ENCODE results near the gene SIGLEC7.

SIGLEC7 gene

DNA sequence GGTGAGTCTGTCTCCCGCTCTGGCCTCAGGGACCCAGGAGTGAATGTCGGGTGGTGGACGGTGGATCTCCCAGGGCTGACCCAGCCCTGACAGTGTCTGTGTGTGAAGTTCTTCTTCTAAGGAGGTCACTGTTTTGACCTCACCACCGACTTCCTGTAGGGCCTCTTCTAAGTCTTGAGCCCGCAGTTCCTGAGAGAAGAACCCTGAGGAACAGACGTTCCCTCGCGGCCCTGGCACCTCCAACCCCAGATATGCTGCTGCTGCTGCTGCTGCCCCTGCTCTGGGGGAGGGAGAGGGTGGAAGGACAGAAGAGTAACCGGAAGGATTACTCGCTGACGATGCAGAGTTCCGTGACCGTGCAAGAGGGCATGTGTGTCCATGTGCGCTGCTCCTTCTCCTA, at the start of gene SIGLEC7:
Gene SIGLEC7, plus strand, starts transcription at position 183 of the 400 bp plus-strand sequence. Its CDS starts 69 bp downstream, at position 252.
- DNase-seq: no peak

DNA sequence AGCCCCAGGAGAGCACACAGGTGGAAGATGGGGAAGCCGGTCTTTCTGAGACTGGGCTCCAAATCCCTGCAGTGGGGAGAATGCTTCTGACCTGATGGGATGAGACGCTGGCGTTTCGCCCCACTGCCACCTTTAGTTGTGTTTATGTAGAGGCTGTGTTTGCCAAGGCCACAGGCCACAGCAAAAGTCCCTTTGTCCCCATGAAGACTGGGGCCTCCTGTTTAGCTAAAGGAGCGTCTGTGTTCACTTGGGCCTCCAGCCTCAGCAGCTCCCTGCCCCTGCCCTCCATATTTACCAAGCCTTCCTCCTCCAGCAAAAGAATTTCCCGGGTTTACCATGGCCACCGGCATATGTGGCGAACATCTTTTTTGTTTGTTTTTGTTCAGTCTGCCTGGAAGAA, 49.0 kb upstream of the SIGLEC7 start:
- DNase-seq: no peak

DNA sequence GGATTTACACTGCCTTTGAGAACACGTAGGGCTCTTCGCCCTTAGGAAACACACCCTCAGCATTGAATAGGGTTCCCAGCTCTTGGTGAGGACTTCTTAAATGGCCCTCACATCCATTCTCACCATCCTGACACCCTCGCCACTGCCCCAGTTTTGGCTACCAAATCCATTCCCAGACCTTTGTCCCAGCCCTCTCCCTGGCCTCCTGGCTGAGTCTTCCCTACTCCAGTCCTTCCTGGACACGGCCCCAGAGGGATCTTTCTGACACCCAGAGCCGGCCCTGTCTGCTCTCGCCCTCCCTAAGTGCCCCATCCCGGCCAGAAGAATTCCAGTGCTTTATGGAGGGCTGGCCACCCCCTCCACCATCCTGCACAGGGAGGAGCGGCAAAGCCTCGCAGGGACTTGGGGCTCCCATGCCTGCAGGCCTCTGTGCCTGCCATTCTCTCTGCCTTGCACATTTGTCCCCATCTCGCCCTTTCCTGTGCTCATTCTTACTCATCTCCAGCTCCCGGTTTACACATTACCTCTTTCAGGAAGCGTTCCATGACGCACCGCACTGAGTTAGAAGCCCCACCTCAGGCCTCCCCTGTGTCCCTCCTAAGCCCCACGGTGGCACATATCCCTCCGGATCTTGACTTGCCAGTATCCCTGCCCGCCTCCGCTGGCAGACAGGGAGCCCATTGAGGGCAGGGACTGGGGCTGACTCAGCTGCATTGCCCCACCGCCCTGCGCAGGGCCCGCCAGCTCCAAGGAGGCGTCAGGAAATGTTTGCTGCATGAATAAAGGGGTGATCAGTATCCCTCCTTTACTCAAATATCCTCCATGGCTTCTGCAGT, 48.4 kb upstream of the SIGLEC7 start:
- DNase-seq: no peak

DNA sequence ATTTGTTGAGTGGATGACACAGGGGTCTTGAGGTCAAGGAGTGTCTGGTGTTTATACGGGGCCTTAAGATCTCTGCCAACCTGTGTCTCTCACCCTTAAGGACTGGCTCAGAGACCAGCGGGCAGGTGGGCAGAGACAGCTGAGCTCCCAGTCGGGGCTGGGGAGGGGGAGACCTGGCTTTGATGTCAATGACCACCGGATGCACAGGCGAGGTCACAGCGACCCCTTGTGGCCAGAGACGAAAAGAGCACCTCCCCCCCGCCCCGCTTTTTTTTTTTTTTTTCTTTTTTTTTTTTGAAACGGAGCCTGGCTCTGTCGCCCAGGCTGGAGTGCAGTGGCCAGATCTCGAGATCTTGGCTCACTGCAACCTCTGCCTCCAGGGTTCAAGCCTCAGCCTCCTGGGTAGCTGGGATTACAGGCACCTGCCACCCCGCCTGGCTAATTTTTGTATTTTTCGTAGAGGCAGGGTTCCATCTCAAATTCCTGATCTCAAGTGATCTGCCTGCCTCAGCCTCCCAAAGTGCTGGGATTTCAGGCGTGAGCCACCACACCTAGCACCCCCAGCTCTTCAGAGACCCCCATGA, 47.3 kb upstream of the SIGLEC7 start:
- peak; percentile 20 to 75 for DNase-seq

DNA sequence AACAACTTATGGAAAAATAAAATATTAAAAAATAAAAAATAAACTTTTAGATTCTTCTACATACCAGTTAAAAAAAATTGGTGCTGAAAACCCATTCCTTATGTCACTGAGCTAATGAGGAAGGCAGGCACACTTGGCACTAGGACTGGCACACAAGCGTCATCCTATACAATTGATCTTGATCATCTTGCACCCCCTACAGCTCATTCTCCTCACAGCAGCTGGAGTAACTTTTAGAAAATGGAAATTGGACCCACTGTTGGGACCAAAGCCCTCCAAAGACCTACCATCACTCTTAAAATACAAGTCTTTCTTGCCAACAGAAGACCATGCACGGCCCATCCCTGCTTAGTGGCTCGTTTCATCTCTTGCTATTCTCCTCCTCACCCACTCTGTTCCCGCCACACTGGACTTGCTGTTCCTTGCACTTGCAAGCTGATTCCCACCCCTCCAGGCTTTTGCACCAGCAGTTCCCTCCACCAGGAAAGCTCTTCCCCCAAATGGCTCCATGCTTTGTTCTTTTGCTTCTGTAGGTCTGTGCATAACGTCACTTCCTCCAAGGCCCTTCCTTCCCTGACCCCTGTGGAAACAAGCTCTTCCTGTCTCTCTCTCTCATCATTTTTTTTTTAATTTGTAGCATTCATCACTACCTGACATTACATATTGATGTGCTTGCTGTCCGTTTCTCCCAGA, 45.5 kb upstream of the SIGLEC7 start:
- DNase-seq: peak in 1 of 2 experiments; percentile 52

DNA sequence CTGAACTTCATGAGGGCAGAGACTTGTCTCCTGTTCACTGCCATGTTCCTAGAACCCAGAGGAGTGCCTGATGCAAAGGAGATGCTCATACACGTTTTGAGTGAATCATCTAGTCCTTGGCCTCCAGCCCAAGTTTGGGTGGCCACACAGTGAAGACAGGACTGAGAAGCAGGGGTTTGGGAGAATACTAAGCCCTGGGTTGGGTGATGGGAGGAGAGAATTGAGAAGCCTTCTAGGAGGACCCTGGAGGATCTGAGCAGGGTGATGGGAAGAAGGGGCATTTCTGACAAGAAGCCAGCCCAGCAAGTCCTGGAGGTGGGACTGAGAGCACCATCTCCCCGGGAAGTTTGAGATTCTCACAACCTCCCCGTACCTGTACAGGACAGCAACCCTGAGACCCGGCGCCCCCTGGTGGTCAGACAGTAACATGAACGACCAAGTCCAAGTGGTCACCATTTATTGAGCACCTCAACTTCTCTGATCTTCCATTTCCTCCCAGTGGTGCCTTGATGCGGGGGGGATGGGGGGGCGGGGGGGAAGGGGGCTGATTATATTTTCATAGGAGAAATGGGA, 44.8 kb upstream of the SIGLEC7 start:
- peak; percentile 25 to 81 for DNase-seq

DNA sequence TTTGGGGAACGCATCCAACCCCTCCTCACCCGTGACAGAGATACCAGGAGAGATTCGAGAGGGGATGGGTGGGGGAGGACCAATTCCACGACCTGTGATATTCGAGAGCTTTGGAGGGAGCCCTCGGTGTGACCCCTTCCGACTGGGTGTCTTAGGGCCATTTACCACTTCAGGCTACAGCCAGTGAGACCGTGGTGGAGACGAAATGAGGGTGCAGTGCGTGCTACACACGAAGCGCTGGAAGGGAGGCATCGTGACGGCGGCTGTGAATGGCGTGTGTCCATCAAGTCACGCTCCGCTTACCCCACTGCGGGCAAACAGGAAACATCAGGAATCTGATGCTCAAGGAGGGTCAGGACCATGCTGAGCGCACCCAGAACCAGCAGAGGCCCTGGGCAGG, 44.3 kb upstream of the SIGLEC7 start:
- no peak for DNase-seq

DNA sequence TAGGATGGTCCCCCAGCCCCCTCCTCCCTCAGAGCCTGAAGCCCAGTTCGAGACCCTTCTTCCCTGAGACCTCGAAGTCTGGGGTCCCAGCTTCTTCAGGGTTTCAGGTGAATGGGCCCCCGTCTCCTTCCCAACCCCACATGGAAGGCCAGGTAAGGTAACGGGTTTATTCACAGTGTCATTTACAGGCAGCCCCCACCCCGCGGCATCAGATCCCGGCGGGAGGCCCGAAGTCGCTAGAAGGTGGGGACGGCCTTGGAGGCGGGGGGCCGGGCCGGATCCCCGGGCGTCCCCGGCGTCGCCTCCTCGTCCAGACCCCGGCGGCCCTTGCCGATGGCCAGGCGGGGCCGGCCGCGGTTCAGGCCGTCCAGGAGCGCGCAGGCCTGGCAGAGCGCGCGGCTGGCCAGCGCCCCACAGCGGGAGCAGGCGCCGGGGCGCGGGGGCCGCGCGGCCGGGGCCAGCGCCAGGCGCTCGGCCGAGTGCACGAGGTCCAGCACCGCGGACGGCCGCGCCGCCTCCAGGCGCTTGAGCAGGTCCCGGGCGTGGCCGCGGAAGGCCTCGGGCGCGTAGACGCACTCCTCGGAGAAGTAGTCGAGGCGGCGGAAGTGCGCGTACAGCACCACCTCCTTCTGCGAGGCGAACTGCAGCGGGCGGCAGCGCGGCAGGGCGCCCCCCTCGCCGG, 43.6 kb upstream of the SIGLEC7 start:
- DNase-seq: no peak

DNA sequence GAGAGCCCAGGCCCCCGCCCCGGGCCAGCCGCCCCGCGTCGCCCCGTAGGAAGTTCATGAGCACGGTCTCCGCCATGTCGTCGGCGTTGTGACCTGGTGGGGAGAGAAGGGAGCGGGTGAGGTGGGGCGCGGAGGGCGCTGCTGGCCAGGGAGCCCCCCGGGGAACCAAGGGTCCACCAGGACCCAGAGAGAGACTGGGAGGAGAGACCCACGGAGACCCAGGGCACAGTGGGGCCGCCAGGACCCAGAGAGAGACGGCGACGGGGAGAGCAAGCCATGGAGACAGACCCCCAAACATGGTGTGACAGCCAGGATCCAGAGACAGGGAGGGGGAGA, 43.1 kb upstream of the SIGLEC7 start:
- DNase-seq: no peak

DNA sequence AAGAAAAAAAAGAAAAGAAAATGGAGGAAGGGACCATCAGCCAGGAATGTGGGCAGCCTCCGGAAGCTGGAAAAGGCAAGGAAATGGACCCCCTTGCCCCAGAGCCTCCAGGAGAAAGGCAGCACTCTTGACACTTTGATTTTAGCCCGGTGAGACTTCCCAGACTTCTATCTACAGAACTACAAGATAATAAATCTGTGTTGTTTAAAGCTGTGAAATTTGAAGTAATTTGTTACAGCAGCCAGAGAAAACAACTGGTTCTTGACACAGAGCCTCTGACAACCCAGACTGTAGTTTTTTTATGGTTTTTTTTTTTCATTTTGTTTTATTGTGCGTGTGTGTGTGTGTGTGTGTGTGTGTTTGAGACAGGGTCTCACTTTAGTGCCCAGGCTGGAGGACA, 41.5 kb upstream of the SIGLEC7 start:
- no peak for DNase-seq

DNA sequence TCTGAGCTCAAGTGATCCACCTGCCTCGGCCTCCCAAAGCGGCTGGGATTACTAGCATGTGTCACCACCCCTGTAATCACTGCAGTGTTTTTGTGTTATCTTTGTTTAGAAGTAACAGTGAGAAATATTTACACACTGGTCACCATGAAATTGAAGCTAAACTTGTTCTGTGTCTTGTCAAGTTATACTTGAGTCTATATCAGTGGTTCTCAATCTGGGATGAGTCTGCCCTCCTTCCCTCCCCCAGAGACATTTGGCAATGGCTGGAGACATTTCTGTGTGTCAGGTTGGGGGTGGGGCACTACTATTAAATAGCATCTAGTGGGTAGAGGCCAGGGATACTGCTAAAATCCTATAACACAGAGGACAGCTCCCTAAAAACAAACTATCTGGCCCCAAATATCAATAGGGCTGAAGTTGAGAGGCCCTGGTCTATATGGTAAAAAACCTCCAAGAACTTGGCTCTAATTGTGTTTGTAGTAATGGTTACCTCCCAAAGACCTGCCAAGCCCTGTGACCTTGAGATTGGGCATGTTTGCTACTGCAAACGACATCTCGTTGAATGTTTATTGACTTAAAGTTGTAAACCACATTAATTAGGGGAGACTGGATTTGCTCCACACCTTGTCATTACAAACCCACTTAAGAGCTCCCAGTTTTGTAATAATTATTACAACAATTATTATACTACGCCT, 40.8 kb upstream of the SIGLEC7 start:
- no peak for DNase-seq

DNA sequence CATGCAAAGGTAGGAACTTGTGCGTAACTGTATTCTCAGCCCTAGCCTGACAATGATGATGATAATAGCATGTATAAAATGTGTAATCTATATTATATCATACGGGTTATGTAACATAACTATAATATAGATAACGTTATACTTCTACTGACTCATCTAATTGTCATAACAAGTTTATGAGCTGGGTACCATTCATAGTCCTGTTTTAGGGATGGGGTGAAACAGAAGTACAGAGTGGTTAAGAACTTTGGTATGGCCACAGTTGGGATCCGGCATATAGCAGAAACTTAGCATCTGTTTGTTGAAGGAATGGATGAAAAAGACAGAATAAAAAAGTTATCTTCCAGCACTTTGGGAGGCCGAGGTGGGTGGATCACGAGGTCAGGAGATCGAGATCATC, 39.1 kb upstream of the SIGLEC7 start:
- no peak for DNase-seq

DNA sequence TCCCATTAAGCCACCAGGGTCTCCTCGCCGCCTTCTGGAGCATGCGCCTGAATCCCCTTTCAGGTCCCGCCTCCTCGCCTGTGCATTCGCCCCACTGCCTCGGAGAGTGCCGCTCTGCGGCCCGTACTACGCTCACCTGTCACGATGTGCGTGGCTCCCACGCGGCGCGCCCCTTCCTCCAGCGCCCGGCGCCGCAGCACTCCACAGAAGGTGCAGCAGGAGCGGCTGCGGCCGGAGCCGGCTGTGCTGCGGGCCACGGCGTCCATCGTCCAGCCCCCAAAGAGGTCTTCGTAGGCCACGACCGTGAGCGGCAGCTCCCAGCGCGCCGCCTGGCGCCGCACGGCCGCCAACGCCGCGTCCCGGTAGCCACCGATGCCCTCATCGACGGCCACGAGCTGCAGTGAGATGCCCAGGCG, 38.2 kb upstream of the SIGLEC7 start:
- no peak for DNase-seq

DNA sequence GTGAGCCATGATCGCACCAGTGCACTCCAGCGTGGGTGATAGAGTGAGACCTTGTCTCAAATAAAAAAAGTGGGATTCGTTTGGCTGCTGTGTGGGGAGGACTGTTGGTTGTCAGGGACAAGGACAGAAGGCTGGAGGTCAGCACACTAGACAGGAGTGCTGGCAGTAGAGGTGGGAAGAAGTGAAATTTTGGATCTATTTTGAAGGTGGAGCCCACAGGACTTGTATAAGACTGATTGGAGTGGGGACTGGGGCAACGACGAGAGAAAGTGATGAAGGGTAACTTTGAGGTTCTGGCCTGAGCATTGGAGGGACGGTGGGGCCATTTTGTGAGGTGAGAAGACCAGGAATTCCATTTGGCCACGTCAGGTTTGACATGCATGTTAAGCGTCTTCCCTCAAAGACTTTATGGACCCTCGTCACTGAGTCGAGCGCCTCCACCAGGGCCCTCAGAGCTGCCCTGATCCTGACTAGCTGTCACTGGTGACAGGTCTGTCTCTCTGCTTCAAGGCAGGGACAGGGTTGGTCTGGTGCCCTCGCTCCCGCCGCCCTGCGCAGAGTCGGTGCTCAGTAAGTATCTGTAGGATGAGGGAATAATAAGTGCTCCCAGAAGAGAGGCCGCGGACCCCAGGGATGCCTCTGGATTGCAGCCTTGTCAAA, 34.6 kb upstream of the SIGLEC7 start:
- DNase-seq: peak; percentile 49 to 54

DNA sequence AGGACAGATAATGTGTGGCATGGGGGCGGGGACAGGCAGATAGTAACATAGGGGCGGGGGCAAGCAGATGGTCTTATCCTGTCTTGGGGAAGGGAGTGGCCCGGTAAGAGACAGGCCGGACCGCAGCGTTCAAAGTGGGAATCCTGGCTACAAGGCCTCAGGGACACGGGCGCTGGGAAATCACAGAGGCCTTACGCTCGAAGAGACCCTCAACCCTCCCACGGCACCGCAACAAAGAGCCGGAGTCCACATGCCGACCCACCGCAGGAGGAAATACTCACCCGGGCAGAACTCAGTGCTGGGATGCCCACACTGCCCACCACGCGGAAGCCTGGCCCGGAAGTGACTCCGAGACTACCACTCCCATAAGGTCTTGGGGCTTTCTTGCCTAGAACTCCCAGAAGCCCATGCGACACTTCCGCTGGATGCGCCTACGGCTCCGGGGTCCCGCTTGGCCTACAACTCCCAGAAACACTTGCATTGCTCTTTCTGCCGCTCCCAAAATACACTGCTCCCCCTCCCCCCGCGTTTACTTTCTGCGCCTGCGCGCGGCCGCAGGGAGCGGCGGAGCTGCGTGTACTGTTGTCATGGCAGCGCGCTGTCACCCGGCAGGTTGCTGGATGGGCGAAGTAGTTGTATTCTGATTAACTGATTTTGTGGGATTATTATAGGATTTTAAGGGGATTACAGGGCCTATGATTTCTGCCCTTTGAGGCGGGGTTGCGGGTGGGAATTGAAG, 33.9 kb upstream of the SIGLEC7 start, which contains the start of gene CTU1:
Gene CTU1, minus strand, starts transcription at position 344 of the 739 bp plus-strand sequence. CDS start 3,840 bp downstream, outside the sequence.
- peak; percentile 100 for DNase-seq

DNA sequence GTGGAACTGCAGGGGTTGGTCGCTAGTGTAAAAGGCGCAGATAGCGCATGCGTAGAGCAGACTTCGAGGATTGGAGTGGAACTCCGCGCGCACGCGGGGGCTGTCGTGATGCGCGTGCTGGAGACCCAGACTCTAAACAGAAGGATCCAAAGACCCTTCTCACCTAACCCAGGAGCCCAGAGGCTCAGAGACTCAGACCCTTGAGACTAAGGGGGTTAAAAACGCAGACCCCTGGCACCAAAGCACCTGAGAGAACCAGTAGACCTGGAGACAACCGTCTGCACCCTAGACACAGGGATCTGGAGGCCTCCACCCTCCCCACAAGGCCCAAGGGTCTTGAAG, 33.3 kb upstream of the SIGLEC7 start:
- peak in 1 of 2 experiments; percentile 92 for DNase-seq

DNA sequence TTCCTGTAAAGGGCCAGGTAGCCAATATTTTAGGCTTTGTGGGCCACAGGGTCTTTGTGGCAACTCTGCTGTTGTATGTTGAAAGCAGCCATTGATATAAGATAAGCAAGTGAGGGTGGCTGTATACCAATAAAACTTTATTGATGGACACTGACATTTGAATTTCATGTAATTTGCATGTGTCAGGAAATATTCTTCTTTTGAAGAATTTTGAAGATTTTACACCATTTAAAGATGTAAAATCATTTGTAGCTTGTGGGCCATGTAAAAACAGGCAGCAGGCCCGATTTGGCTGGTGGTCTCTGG, 31.5 kb upstream of the SIGLEC7 start:
- DNase-seq: no peak

DNA sequence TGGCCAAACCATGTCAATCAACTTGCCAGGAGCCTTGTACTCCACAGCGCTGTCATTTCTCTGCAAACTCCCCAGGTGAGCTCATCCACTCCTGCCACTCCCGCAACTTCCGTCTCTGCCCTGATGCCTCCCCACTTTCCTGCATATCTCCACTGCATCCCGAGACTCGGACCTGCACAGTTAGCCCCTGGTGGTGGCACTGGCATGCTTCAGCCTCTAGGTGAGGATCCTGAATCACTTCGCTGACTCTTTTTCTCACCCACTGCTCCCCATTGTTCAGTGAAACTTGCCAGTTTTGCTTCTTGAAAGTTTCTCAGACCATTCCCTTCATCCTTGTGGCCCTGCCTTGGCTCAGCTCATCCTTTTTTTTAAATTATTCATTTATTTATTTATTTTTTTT, 30.5 kb upstream of the SIGLEC7 start:
- DNase-seq: peak; percentile 27 to 40

DNA sequence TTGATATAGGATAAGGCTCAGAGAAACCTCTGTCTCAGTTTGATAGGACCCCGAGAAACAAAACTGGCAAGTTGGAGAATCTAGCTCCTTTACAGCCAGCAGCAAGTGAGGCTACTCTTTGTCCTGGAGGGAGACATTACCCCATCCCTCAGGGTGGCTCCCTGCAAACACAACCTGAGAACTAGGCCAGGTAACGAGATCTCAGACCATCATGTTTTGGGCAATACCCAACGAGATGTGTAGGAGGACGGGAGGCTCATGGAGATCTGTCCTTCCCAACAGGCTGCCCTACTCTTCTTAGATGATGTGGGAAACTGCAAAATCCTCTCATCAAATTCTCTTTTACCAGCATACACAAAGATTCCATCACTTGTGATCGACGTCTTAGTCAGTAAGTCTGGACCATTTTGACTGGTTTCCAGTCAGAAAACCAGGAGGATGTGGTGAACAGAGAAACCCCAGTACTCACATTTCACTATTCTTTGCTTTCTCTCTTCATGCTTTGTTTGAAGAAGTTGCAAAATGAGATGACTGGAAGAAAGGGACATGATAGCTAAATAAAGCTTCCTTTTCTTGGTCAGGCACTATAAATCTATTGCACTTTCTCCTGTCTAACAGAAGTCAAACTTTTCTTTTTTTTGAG, 27.9 kb upstream of the SIGLEC7 start:
- DNase-seq: no peak

DNA sequence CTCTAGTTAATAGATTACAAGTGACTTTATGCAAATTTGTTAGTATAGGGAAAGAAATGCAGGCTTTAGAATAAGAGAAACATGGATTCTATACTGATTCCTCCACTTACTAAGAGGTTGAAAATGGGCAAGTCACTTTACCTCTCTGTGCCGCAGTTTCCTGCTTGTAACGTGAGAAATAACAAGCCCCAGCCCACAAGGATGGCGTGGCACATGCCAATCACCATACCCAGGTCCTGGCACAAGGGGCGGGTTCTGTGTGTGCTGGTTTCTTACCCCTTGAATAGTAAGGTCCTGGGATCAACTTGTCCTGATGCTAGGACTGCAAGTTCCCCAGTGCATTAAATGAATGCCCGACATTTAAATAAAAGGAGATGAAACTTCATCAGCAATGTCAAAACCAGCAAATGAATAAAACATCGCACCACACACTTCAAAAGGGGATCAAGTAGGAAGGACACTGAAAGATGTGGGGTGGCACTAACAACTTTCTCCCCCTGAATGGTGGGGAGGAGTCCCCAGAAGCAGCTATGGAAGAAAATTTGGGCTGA, 25.3 kb upstream of the SIGLEC7 start:
- no peak for DNase-seq

DNA sequence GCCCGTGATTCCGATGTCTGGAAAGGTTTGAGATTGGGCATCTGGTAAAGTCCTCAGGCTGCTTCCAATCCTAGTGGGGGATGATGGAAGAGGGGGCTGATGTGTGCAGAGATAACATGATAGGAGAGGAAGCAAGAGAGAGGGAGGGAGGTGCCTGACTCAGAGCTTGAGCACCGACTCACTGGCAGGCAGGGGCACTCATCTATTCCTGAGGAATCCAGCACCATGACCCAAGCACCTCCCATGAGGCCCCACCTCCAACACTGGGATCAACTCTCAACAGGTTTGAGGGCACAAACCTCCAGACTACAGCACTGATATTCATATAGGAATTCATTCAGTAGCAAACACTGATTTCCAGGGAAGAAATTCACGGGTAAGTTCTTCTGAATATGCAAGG, 23.0 kb upstream of the SIGLEC7 start:
- DNase-seq: no peak
